Stimulated activated naive CD8-positive, alpha-beta T cell treated with anti-CD3 and anti-CD28 coated beads, Interleukin-15, Interleukin-2, amounts not matched to agents 100 ng/mL and 50 ng/mL, for 24 hours (primary cell): Measurements from ENCODE around the gene CLK2.
"Not testable (repeated sequence)": the region's sequence is repeated elsewhere in the genome, so short reads cannot be mapped to it uniquely, and the experiment has no call there.

Experiments
- H3K27ac Mint-ChIP-seq: one replicate; pipeline ENCODE4 v1.8.0; 2021; ENCODE audit warnings: mild to moderate bottlenecking, mixed read lengths
- H3K27me3 Mint-ChIP-seq: one replicate; pipeline ENCODE4 v1.8.0; 2021; ENCODE audit warnings: mixed read lengths
- H3K36me3 Mint-ChIP-seq: one replicate; pipeline ENCODE4 v1.8.0; 2021; ENCODE audit warnings: low read depth, mixed read lengths
- H3K4me1 Mint-ChIP-seq: one replicate; pipeline ENCODE4 v1.8.0; 2021; ENCODE audit warnings: low read depth, mixed read lengths
- H3K4me3 Mint-ChIP-seq: one replicate; pipeline ENCODE4 v1.8.0; 2021; ENCODE audit warnings: mild to moderate bottlenecking, mixed read lengths
- H3K9me3 Mint-ChIP-seq: one replicate; pipeline ENCODE4 v1.8.0; 2021; ENCODE audit warnings: mixed read lengths

Gene CLK2

GRCh38 chr1:155305881-155306391 is 32.6 kb upstream of the CLK2 start:
- H3K27ac Mint-ChIP-seq: no peak overlapping the region
- H3K4me1 Mint-ChIP-seq: peaks cover 25% of the 10 kb centered on the region
- H3K27me3 Mint-ChIP-seq: no peaks in the 10 kb centered on the region
- no peaks in the 10 kb centered on the region for H3K9me3 Mint-ChIP-seq
- H3K4me3 Mint-ChIP-seq: no peak overlapping the region
- peaks cover 17% of the 10 kb centered on the region for H3K36me3 Mint-ChIP-seq

- H3K36me3 Mint-ChIP-seq: peaks cover 5% of the 10 kb centered on the region
- no peak overlapping the region for H3K4me3 Mint-ChIP-seq
- peaks cover 13% of the 10 kb centered on the region for H3K4me1 Mint-ChIP-seq
- H3K27me3 Mint-ChIP-seq: no peaks in the 10 kb centered on the region
- H3K9me3 Mint-ChIP-seq: no peaks in the 10 kb centered on the region
- H3K27ac Mint-ChIP-seq: no peak overlapping the region
Observed at GRCh38 chr1:155304558-155305063, 31.3 kb upstream of the CLK2 start.

GRCh38 chr1:155301342-155301841 is 28.1 kb upstream of the CLK2 start, which contains the start of gene PKLR:
PKLR (minus strand) TSS chr1:155301438; CDS start chr1:155301395, 43 bp downstream.
- Mint-ChIP-seq H3K4me1 (no peaks in the 10 kb centered on the region), H3K27me3 (peaks cover 15% of the 10 kb centered on the region), H3K27ac (no peak within 1 kb of the TSS), H3K9me3 (no peaks in the 10 kb centered on the region), H3K4me3 (no peak within 1 kb of the TSS), H3K36me3 (no peaks in the 10 kb centered on the region)

GRCh38 chr1:155300553-155301329 is 27.4 kb upstream of the CLK2 start:
- Mint-ChIP-seq H3K9me3 (no peaks in the 10 kb centered on the region), H3K27me3 (peaks cover 21% of the 10 kb centered on the region), H3K4me1 (no peaks in the 10 kb centered on the region), H3K4me3 (no peak overlapping the region), H3K27ac (no peak overlapping the region), H3K36me3 (no peaks in the 10 kb centered on the region)

- Mint-ChIP-seq H3K27me3 (peaks cover 26% of the 10 kb centered on the region), H3K9me3 (no peaks in the 10 kb centered on the region), H3K4me3 (no peak overlapping the region), H3K4me1 (no peaks in the 10 kb centered on the region), H3K36me3 (no peaks in the 10 kb centered on the region), H3K27ac (no peak overlapping the region)
Observed at GRCh38 chr1:155300024-155300423, 26.7 kb upstream of the CLK2 start.

- Mint-ChIP-seq H3K4me3 (no peak overlapping the region), H3K27me3 (peaks cover 42% of the 10 kb centered on the region), H3K4me1 (peaks cover 3% of the 10 kb centered on the region), H3K36me3 (no peaks in the 10 kb centered on the region), H3K27ac (no peak overlapping the region), H3K9me3 (no peaks in the 10 kb centered on the region)
Observed at GRCh38 chr1:155297384-155297783, 24.1 kb upstream of the CLK2 start.

- Mint-ChIP-seq H3K4me1 (peaks cover 3% of the 10 kb centered on the region), H3K27ac (no peak overlapping the region), H3K36me3 (no peaks in the 10 kb centered on the region), H3K9me3 (no peaks in the 10 kb centered on the region), H3K27me3 (peaks cover 42% of the 10 kb centered on the region), H3K4me3 (no peak overlapping the region)
Observed at GRCh38 chr1:155296661-155297060, 23.4 kb upstream of the CLK2 start.

- H3K4me3 Mint-ChIP-seq: no peak overlapping the region
- H3K27me3 Mint-ChIP-seq: peaks cover 42% of the 10 kb centered on the region
Observed at GRCh38 chr1:155295942-155296267, 22.6 kb upstream of the CLK2 start.

GRCh38 chr1:155295183-155295941 is 22.1 kb upstream of the CLK2 start:
- Mint-ChIP-seq H3K27ac (no peak overlapping the region), H3K36me3 (no peaks in the 10 kb centered on the region), H3K9me3 (no peaks in the 10 kb centered on the region), H3K4me1 (peaks cover 3% of the 10 kb centered on the region), H3K4me3 (no peak overlapping the region), H3K27me3 (peaks cover 42% of the 10 kb centered on the region)

More at GRCh38 chr1:155295942-155296267, 22.6 kb upstream of the CLK2 start:
- H3K4me1 Mint-ChIP-seq: peaks cover 3% of the 10 kb centered on the region
- H3K27ac Mint-ChIP-seq: no peak overlapping the region
- H3K9me3 Mint-ChIP-seq: no peaks in the 10 kb centered on the region
- no peaks in the 10 kb centered on the region for H3K36me3 Mint-ChIP-seq

GRCh38 chr1:155294520-155295182 is 21.3 kb upstream of the CLK2 start:
- Mint-ChIP-seq H3K4me1 (peaks cover 3% of the 10 kb centered on the region), H3K36me3 (no peaks in the 10 kb centered on the region), H3K27me3 (peaks cover 42% of the 10 kb centered on the region), H3K9me3 (no peaks in the 10 kb centered on the region), H3K27ac (no peak overlapping the region), H3K4me3 (no peak overlapping the region)

- no peaks in the 10 kb centered on the region for H3K36me3 Mint-ChIP-seq
- H3K9me3 Mint-ChIP-seq: no peaks in the 10 kb centered on the region
- H3K4me3 Mint-ChIP-seq: no peak overlapping the region
- no peak overlapping the region for H3K27ac Mint-ChIP-seq
- H3K27me3 Mint-ChIP-seq: peaks cover 42% of the 10 kb centered on the region
- H3K4me1 Mint-ChIP-seq: peaks cover 3% of the 10 kb centered on the region
Observed at GRCh38 chr1:155293086-155293749, 19.9 kb upstream of the CLK2 start.

- H3K27ac Mint-ChIP-seq, H3K4me1 Mint-ChIP-seq, H3K9me3 Mint-ChIP-seq, H3K4me3 Mint-ChIP-seq, H3K36me3 Mint-ChIP-seq: not testable (repeated sequence)
- peaks cover 24% of the 10 kb centered on the region for H3K27me3 Mint-ChIP-seq
Observed at GRCh38 chr1:155291006-155291405, 17.7 kb upstream of the CLK2 start.

- H3K4me1 Mint-ChIP-seq: no peaks in the 10 kb centered on the region
- no peak overlapping the region for H3K4me3 Mint-ChIP-seq
- H3K27ac Mint-ChIP-seq: no peak overlapping the region
- H3K9me3 Mint-ChIP-seq: no peaks in the 10 kb centered on the region
- no peaks in the 10 kb centered on the region for H3K27me3 Mint-ChIP-seq
- H3K36me3 Mint-ChIP-seq: no peaks in the 10 kb centered on the region
Observed at GRCh38 chr1:155287987-155288543, 14.8 kb upstream of the CLK2 start.

GRCh38 chr1:155286544-155286943 is 13.2 kb upstream of the CLK2 start:
- no peaks in the 10 kb centered on the region for H3K36me3 Mint-ChIP-seq
- H3K27ac Mint-ChIP-seq: no peak overlapping the region
- no peaks in the 10 kb centered on the region for H3K9me3 Mint-ChIP-seq
- no peak overlapping the region for H3K4me3 Mint-ChIP-seq
- H3K27me3 Mint-ChIP-seq: no peaks in the 10 kb centered on the region
- no peaks in the 10 kb centered on the region for H3K4me1 Mint-ChIP-seq
